Endothelial cell of umbilical vein (primary cell): Measurements from ENCODE around the gene MAS1L. TPM values are rescaled to one million over a fixed set of nuclear protein-coding genes. Genes with fewer than 3 reads are reported as not detected.

Experiments used
- BruUV-seq: library from RNA; stranded (reverse); fragments of 400-500 nt; replicated peaks from 2 replicates; lab custom pipeline; 2021; lab: Mats Ljungman, UMichigan
- CTCF ChIA-PET: fragments of 300-600, 350-600 bp; sonication (Branson Sonifier 250); formaldehyde crosslinking; loops from one replicate; lab custom pipeline; 2021; ENCODE audit warnings: antibody characterized with exemption, inconsistent platforms; lab: Charles Lee
- POLR2A ChIA-PET: fragments of 300-600, 350-600 bp; sonication (Branson Sonifier 250); formaldehyde crosslinking; loops from one replicate; lab custom pipeline; 2021; ENCODE audit warnings: antibody characterized with exemption, inconsistent platforms; lab: Charles Lee
- DNase-seq: peaks from one replicate; pipeline ENCODE4 v3.0.0-alpha.2; 2011; ENCODE audit warnings: low read depth, low spot score
- FAIRE-seq: peaks from 2 replicates; lab custom pipeline; 2011; peaks lifted over from hg19 to GRCh38; lab: Jason Lieb, UNC
- H2AFZ ChIP-seq: 2 replicates; pipeline ENCODE4 v1.6.0; 2012; ENCODE audit warnings: low read depth, low read length, control low read depth, inconsistent platforms
- H3K27ac ChIP-seq: 2 replicates; pipeline ENCODE4 v1.5.1; 2011; ENCODE audit warnings: low read depth, mild to moderate bottlenecking, control low read depth, low read length, moderate library complexity; ENCODE audit not compliant: insufficient read depth
- H3K27me3 ChIP-seq, 2 experiments: 2 replicates each; pipeline versions ENCODE4 v1.6.0 to v1.6.1; 2011; ENCODE audit warnings: low read length in 2 of 2, mixed read lengths in 1 of 2; ENCODE audit not compliant: control insufficient read depth in 2 of 2, insufficient read depth in 2 of 2
- H3K36me3 ChIP-seq, 2 experiments: 2 replicates in 1 of 2; 3 replicates in 1 of 2; pipeline ENCODE4 v1.5.1; 2011; ENCODE audit warnings: low read length in 2 of 2, mild to moderate bottlenecking in 1 of 2, moderate library complexity in 1 of 2; ENCODE audit not compliant: control insufficient read depth in 2 of 2, insufficient read depth in 2 of 2; ENCODE audit errors: extremely low read depth in 1 of 2
- H3K4me1 ChIP-seq: 3 replicates; pipeline ENCODE4 v1.5.1; 2011; ENCODE audit warnings: mild to moderate bottlenecking, low read length; ENCODE audit not compliant: control insufficient read depth, insufficient read depth; ENCODE audit errors: extremely low read depth
- H3K4me2 ChIP-seq: 2 replicates; pipeline ENCODE4 v1.6.1; 2011; ENCODE audit warnings: low read length, control low read depth, mixed read lengths; ENCODE audit not compliant: insufficient read depth
- H3K4me3 ChIP-seq, 3 experiments: fragments of 200-600 bp in 1 of 3; sonication (generic), shearing (Covaris generic) in 1 of 3; replicated peaks in 1 of 3; 2 replicates each; pipeline ENCODE4 v1.5.1; 2011 to 2016; ENCODE audit warnings: control low read depth in 3 of 3, low read length in 3 of 3, mild to moderate bottlenecking in 2 of 3, inconsistent platforms in 1 of 3, low read depth in 1 of 3, moderate library complexity in 1 of 3; ENCODE audit not compliant: insufficient read depth in 1 of 3
- H3K79me2 ChIP-seq: 2 replicates; pipeline ENCODE4 v1.6.0; 2012; ENCODE audit warnings: low read length, inconsistent platforms; ENCODE audit not compliant: control insufficient read depth, insufficient read depth
- H3K9ac ChIP-seq: replicated peaks from 2 replicates; pipeline ENCODE3; 2011; ENCODE audit warnings: low read length, control low read depth; ENCODE audit not compliant: insufficient read depth; ENCODE audit errors: extremely low read depth
- H3K9me1 ChIP-seq: replicated peaks from 3 replicates; pipeline ENCODE4 v1.6.0; 2011; ENCODE audit warnings: mild to moderate bottlenecking, low read length; ENCODE audit not compliant: control insufficient read depth, insufficient read depth; ENCODE audit errors: extremely low read depth
- H3K9me3 ChIP-seq: replicated peaks from 2 replicates; pipeline ENCODE4 v1.5.1; 2012; ENCODE audit warnings: low read length, inconsistent platforms; ENCODE audit not compliant: control insufficient read depth, insufficient read depth
- H4K20me1 ChIP-seq: replicated peaks from 2 replicates; pipeline ENCODE3; 2011; ENCODE audit warnings: mild to moderate bottlenecking, low read length; ENCODE audit not compliant: control insufficient read depth, insufficient read depth; ENCODE audit errors: extremely low read depth
- CTCF ChIP-seq, 2 donors: IDR thresholded peaks; 1 replicate in 1 of 2; 2 replicates in 1 of 2; pipeline ENCODE4 v1.5.1; 2011; ENCODE audit warnings: low read length in 2 of 2, mild to moderate bottlenecking in 2 of 2, moderate library complexity in 2 of 2, control low read depth in 1 of 2, inconsistent platforms in 1 of 2, low read depth in 1 of 2; ENCODE audit not compliant: insufficient read depth in 1 of 2; ENCODE audit errors: extremely low read depth in 1 of 2
- EZH2 ChIP-seq: IDR thresholded peaks from 2 replicates; pipeline ENCODE4 v1.6.1; 2012; ENCODE audit warnings: borderline replicate concordance, low read depth, mild to moderate bottlenecking, moderate library complexity, low read length, inconsistent platforms; ENCODE audit not compliant: severe bottlenecking
- FOS ChIP-seq: IDR thresholded peaks from 2 replicates; pipeline ENCODE4 v1.6.1; 2011; ENCODE audit warnings: mild to moderate bottlenecking, low read length, moderate library complexity, borderline replicate concordance; ENCODE audit not compliant: insufficient read depth
- GATA2 ChIP-seq: IDR thresholded peaks from 2 replicates; pipeline ENCODE4 v1.7.0; 2011; ENCODE audit warnings: low read depth, mild to moderate bottlenecking, moderate library complexity, mixed read lengths, low read length; ENCODE audit not compliant: insufficient read length, insufficient read depth
- JUN ChIP-seq: IDR thresholded peaks from 2 replicates; pipeline ENCODE4 v1.6.1; 2011; ENCODE audit warnings: borderline replicate concordance, low read depth; ENCODE audit not compliant: insufficient read length, insufficient read depth
- MAX ChIP-seq: IDR thresholded peaks from 2 replicates; pipeline ENCODE4 v1.6.1; 2011; ENCODE audit not compliant: insufficient read depth, insufficient read length
- MYC ChIP-seq: IDR thresholded peaks from one replicate; pipeline ENCODE4 v1.6.1; 2011; ENCODE audit warnings: mild to moderate bottlenecking, low read depth, low read length
- POLR2A ChIP-seq: IDR thresholded peaks from 2 replicates; pipeline ENCODE4 v1.6.1; 2012; ENCODE audit warnings: low read depth, mild to moderate bottlenecking, control low read depth, low read length
- POLR2AphosphoS5 ChIP-seq: IDR thresholded peaks from 2 replicates; pipeline ENCODE4 v1.6.1; 2012; ENCODE audit warnings: low read depth, mild to moderate bottlenecking, control low read depth, low read length, moderate library complexity; ENCODE audit not compliant: insufficient read depth
- dilution Hi-C: fragments of 300-500 bp; cut with MboI; formaldehyde crosslinking; loops from one replicate; pipeline ENCODE4 v1.15.0; 2019; ENCODE audit warnings: low sequenced_read_pairs; ENCODE audit not compliant: extremely low pct_ligation_motif_present
- intact Hi-C: fragments of 100-400 bp; cut with micrococcal nuclease; formaldehyde crosslinking; loops from one replicate; pipeline ENCODE4 v1.10.0; 2022
- polyA plus RNA-seq, 4 experiments: library from polyadenylated mRNA; depleted of rRNA in 3 of 4; stranded (reverse) in 3 of 4; unstranded in 1 of 4; fragments of >200 nt; gene quantifications; 2 replicates each; pipeline versions ENCODE4 v1.2.1 to v1.2.3, GENCODE V29; 2011 to 2012; ENCODE audit warnings: missing spikeins in 1 of 4
- total RNA-seq: library from RNA; stranded (reverse); gene quantifications from 2 replicates; pipeline ENCODE4 v1.2.3, GENCODE V29; 2021

The MAS1L gene
- total and polyA plus RNA-seq, 2 donors (not counting 3 experiments of a cell fraction or from before 2014, with no cell fraction given) = not detected

- Histone ChIP-seq H3K36me3 (no peaks in the 10 kb centered on the region), H4K20me1 (no peaks in the 10 kb centered on the region), H2AFZ (no peak overlapping the region), H3K4me2 (no peak overlapping the region), H3K4me1 (no peaks in the 10 kb centered on the region), H3K4me3 (no peak overlapping the region), H3K9me3 (no peaks in the 10 kb centered on the region), H3K27ac (no peak overlapping the region), H3K9ac (no peak overlapping the region), H3K9me1 (no peaks in the 10 kb centered on the region), H3K27me3 (no peaks in the 10 kb centered on the region), H3K79me2 (no peaks in the 10 kb centered on the region)
- FAIRE-seq (no peak), DNase-seq (no peak)
- BruUV-seq = no TSS peak
- dilution Hi-C loops (no loop called here), intact Hi-C loops (no loop called here)
- ChIA-PET CTCF (no interaction called here), POLR2A (no interaction called here)
- TF ChIP-seq MYC (no peak), MAX (no peak), CTCF (IDR thresholded peaks at IDR 0.05; ENCODE audit: extremely low read depth in 1 of 2, insufficient read depth in 1 of 2, low read depth in 1 of 2, low read length in 2 of 2) (no peak), GATA2 (no peak), JUN (no peak), POLR2A (no peak), POLR2AphosphoS5 (no peak), EZH2 (no peak), FOS (no peak)
Observed at GRCh38 chr6:29509239-29509638, 21.5 kb upstream of the MAS1L start.
